HG03354 (cell line): ENCODE results near the gene GJB3.

Experiments
- ATAC-seq: cut with Tn5 transposase; IDR thresholded peaks from one replicate; pipeline ENCODE4 v1.9.1; 2021; ENCODE audit warnings: mild to moderate bottlenecking; ENCODE audit not compliant: unreplicated experiment, poor library complexity, severe bottlenecking

GJB3 gene

GRCh38 chr1:34781844-34782391, 904 bp downstream of the GJB3 start:
- ATAC-seq, result no peak

- ATAC-seq, result no peak
Measured at GRCh38 chr1:34784751-34785221, 3.8 kb downstream of the GJB3 start.

GRCh38 chr1:34785231-34785874, 4.3 kb downstream of the GJB3 start:
- no peak for ATAC-seq

GRCh38 chr1:34785875-34786470, 5.0 kb downstream of the GJB3 start:
- no peak for ATAC-seq

- ATAC-seq, result no peak
Measured at GRCh38 chr1:34786521-34787325, 5.7 kb downstream of the GJB3 start.

GRCh38 chr1:34787461-34788420, 6.7 kb downstream of the GJB3 start:
- no peak for ATAC-seq

- ATAC-seq, result no peak
Measured at GRCh38 chr1:34790985-34791384, 10.0 kb downstream of the GJB3 start.

GRCh38 chr1:34792424-34792823, 11.4 kb downstream of the GJB3 start:
- no peak for ATAC-seq

GRCh38 chr1:34792868-34793727, 12.1 kb downstream of the GJB3 start, which contains the start of gene GJA4:
Gene GJA4, plus strand, starts transcription at chr1:34792999. Its CDS starts 1,215 bp downstream, at chr1:34794214.
- ATAC-seq, result no peak

GRCh38 chr1:34794001-34794789, 13.2 kb downstream of the GJB3 start:
- ATAC-seq, result no peak

- ATAC-seq, result no peak
Measured at GRCh38 chr1:34794790-34795180, 13.8 kb downstream of the GJB3 start.

GRCh38 chr1:34795916-34796315, 14.9 kb downstream of the GJB3 start:
- ATAC-seq, result no peak

- ATAC-seq, result peak; percentile 78
Measured at GRCh38 chr1:34796990-34797389, 16.0 kb downstream of the GJB3 start.

GRCh38 chr1:34800214-34800613, 19.2 kb downstream of the GJB3 start:
- ATAC-seq, result no peak

GRCh38 chr1:34803770-34804169, 22.8 kb downstream of the GJB3 start:
- no peak for ATAC-seq

- ATAC-seq, result no peak
Measured at GRCh38 chr1:34806396-34806795, 25.4 kb downstream of the GJB3 start.

- no peak for ATAC-seq
Measured at GRCh38 chr1:34808051-34808810, 27.2 kb downstream of the GJB3 start.
